Stimulated activated CD4-positive, alpha-beta T cell treated with anti-CD3 and anti-CD28 coated beads, TNF-alpha, amount 100 ng/mL, for 48 hours (primary cell): Measurements from ENCODE around the gene SHC1.
A peak's percentile ranks its signal among the peaks of the same experiment; 100 is the strongest.

Experiments
- DNase-seq, 3 donors: peaks; one replicate each; pipeline ENCODE4 v3.0.0-alpha.2; 2020; ENCODE audit warnings: low read depth in 3 of 3

The SHC1 gene

DNA sequence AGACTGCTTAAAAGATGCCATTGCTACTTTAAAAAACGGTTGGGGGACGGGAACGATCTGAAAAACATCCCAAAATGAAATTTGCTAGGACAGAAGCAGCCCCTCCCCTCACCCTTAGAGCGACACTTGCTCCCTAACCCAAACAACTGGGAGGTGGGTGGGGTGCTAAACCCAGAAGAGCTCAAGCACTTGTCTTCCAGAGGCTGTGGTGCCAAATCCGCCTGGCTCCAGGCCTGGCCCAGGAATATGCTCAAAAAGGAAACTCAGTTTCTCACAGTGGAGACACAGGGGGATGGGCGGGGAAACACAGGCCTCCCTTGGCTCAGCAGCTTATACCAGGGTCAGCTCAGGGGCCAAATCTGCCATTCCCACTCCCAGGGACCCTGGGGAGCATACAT, 14.0 kb downstream of the SHC1 start:
- DNase-seq: no peak

DNA sequence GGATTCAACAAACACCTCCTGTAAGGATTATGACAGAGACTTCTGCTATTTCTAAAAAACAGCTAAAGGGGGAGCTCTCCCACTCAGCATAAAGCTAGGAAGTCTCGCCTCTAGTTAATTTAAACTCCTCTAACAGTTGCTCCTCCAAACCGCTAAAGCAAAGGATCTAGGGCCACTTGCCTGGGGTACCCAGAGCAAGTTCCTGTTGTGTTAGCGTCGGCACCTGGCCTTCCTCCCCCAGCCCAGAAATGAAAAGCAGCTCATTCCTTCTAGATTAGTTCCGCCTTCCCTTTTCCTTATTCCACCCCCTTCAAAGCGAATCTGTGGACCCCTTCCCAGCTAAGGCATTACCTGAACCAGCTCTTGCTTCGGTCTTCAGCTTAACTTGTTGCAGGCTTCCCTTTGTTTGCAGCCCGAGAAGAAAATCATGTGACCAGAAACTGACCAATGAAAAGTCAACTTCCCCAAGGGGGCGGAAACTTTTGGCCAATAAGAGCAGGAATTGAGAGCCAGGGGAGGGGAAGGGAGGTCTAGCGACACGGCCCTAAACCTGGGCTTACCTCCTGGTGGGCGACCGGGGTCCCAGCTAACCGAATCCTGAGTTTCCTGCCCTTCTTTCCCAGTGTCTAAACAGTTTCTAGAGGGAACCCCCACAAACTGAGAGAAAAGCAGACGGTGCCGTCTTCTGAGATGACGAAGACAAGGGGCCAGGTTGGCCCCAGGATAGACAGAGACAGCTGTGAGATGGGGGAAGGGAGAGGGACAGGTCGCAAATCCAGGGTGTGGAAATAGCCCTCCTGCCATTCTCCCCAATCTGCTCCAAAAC, 14.6 kb downstream of the SHC1 start, which contains the start of gene PBXIP1:
Gene PBXIP1, minus strand, starts transcription at position 382 of the 826 bp plus-strand sequence. CDS start 2,378 bp downstream, outside the sequence.
- DNase-seq: peak; percentile 53 to 66 (median 55)

DNA sequence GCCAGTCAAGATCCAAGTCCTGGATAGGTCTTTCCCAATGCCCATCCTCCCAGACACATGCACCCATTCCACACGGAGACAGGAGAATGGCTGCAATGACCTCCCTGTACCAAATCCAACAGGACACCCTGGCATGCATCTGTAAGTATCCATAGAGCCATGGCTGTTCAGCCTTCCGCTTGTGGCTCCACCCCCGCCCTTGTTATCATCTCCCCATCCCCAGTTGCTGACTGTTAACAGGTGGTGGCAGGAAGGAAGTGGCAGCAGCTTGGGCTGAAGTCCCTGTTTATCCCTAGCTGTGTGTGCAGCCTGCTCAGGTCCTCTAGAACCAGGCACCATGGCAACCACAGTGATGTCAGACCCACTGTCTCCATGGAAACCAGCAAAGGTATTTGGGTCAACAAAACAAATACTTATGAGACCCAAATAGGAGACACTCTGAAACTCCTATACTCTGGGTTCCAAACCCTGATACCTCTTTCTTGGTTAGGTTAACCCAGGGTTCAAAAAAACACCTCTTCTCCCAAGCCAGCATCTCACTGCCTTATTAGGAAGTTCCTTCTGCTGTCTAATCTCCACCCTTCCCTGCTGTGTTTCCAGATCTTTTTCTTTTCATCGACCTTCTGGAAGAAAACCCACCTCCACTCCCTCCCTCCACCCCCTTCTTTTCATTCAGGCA, 15.4 kb downstream of the SHC1 start:
- DNase-seq: peak; percentile 64 to 79 (median 70)

DNA sequence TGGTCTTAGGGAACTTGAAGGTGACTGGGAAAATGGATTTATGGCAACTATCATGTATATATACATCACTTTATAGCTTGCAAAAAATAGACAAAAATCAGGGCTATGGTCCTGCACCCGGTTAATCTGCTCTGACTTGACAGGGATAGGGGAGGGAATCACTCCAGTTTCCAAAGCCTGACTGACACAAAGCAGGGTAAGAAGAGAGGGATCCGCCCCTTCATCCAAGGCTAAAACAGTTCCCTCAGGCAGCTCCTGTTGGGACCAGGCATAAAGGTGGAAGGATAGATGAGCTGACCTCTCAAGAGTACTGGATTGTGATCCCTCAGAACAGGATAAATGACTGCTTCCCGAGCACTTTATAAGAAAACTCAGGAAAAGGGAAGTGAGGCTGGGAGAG, 16.0 kb downstream of the SHC1 start:
- DNase-seq: no peak

DNA sequence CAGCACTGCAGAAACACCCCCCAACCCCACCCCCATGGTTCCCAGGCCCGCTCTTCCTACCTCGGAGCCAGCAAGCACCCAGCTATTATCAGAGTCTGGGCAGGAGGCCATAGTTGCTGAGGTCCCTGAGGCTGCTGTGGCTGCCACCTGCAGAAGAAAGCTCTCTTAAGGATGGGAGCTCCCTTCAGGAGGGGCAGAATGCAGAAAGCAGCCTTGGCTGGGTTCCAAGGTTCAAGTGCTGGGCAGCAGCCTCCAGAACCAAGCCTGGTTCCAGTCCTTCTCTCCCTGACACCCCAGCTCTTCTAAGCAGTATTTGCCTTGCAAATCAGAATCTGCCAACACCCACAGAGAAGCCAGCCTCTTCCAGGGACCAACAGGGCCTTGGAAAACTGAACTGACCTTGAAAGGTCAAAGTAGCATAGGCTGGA, 16.9 kb downstream of the SHC1 start:
- no peak for DNase-seq

DNA sequence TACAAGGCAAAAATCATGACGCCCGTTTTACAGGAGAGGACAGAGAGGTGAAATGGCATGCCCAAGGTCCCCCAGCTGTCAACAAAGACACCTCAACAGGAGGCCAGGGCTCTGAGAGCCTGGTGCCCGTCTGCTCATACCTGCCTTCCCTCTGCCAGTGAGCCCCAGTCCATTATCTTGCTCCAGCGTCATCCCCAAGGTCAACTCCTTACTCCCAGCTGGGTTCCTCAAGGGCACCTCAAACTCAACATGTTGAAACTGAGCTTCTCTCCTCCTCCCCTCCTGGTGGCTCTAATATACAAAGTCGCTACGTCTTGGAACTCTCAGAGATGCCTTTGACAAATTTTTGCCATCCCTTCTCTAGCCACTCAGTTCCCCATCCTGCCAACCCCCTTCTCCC, 17.9 kb downstream of the SHC1 start:
- DNase-seq: no peak

DNA sequence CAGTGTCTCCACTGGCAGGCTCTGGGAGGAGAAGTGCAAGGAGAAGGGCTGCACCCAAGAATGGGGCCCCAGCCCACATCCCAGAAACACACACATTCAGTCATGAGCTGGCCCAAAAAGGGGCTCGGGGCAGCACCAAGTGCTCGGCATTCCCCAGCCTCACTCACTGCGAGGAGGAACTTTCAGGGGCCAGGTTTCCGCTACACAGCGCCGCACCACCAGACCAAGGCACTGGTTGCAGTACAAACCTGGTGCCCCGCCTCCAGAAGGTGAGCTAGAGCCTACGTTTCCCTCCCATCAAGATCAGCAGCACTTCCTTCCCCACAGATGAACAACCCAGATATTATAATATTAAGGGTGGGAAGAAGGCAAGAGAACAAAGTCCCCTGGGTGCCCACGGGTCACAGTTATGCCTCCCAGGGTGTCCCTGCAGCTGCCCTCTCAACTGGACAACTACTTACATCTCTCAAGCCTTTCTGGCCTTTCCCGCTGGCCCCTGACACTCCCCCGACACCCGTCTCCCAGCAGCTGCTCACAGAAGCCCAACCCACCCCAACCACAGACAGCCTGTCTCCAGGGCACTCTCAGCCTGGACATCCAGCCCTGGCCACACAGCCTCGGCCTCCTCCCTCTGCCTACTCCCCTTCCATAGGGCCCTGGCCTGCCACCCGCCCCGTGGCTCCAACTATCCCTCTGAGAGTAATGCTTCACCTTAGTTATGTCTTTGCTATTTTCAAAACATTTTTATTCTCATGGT, 18.5 kb downstream of the SHC1 start:
- DNase-seq: peak in 2 of 3 donors; percentile 41 to 44

DNA sequence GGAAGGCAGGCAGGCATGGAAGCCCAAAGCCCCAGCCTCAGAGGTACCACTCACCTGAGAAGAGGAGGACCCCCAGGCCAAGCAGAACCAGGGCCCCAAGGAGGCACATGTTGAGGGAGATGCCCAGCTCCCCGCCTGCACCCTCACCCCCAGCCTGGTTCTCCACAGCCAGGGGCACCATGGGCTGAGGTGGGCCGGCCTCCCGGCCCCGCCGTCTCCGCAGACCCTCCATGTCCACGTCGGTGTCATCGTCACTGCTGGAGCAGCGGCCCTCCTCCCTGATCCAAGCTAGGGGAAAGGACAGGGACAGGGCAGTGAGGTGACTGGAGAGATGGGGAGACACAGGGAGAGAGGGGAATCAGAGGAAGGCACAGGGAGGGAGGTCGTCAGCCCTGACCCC, 22.5 kb downstream of the SHC1 start:
- DNase-seq: no peak

DNA sequence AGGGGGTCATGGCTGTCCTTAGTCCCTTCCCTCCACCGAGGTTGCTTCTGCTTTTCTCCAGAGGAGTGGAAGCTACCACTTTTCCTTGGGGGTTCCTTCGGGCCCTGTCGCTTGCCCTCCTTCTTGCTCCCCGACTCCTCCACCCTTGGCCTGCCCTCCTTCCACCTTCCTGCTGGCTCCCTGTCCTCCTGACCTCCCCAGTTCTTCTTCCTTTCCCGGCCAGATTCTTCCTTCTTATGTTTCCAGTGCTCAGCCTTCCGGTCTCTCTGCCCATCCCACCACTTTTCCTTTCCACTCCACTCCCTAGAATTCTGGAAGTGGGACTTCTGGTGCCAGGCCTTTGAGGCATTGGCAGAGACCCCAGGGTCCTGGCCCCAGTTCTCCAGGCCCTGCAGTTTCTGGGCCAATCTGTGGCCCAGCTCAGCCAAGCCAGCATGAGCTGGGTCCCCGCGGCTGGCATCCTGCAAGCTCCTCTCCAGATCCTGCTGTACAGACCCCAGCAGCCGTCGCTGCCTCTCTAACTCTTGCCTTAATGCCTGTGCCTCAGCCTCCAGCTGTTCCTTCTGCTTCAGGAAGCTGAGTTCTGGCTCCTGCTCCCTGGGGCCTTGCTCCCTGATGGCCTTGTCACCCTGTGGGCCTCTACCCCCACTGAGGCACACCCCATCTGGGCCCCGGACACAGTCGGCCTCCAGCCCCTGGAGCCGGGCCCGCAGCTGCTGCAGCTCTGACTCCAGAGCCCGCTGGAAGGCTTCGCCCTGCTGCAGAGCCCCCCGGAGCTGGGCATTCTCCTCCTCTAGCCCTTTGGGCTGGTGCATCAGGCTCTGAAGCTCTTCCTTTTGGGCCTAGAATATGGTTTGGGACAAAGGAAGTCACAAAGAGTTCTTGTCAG, 24.3 kb downstream of the SHC1 start:
- DNase-seq: no peak

DNA sequence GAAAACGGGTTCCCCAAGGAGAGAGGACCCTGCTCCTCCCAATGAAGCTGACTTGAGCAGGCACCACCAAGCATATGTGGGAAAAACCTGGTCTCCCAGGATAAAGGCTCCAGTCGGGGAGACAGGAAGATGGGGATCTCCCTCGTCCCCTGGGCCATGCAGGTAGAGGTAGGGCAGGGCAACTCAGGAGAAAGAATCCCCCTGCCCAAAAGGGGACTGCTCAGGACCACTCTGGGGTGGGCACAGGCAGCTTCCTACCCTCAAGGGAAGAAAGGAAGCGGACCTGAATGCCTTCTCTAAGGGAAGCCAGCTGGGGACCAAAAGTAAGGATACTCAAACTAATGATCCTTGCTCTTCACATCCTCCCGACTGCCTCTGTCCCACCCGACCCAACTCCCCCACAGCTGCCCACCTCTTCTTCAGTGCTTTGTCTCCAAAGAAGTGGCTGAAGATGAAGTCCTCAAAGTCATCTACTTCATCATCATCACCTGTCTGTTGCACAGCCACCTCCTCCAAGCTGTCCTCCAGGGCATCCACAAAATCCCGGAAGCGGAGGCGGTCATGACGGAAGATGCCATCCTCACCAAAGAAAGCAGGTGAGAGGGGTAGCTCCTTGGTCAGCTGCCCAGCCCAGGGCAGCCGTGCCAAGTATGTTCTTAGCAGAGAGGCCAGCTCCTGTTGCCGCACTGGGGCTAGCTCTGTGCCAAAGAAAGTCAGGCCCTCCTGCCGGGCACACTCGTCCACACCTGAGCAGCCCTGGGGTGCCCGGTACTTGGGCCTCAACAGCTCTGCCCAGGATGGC, 25.2 kb downstream of the SHC1 start:
- no peak for DNase-seq

DNA sequence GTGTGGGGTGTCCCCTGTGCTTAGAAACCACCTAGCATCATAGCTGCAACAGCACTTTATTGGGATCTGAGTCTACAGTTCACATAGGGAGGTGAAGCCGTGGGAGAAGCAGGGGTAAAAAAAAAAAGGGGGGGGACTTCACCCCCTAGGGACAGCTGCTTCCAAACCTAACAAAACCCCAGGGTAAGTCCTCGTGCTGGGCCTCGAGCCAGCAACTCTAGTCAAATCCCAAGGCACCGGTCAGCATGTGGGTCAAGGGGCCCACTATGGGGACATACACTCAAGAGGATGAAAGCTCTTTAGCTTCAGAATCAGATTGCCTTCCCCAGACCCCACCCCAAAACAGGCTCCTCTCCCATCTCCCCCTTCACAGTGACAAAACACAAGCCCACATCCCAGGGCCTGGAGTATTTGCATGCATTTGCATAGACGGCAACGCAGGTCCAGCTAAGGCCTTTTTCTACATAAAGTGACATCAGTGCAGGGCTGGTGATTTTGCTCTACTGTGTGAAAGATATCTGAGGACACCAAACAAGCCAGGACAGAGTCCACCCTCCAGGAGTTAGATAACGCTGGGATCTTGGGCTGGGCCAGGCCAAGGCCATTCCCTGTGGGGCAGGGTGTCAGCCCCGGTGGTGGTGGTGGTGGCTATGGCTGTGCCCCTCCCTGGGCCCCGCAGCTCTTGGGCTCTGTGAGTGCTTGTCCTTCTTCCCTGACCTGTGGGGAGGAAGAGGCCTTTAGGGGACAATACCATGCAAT, 26.0 kb downstream of the SHC1 start:
- DNase-seq: no peak

DNA sequence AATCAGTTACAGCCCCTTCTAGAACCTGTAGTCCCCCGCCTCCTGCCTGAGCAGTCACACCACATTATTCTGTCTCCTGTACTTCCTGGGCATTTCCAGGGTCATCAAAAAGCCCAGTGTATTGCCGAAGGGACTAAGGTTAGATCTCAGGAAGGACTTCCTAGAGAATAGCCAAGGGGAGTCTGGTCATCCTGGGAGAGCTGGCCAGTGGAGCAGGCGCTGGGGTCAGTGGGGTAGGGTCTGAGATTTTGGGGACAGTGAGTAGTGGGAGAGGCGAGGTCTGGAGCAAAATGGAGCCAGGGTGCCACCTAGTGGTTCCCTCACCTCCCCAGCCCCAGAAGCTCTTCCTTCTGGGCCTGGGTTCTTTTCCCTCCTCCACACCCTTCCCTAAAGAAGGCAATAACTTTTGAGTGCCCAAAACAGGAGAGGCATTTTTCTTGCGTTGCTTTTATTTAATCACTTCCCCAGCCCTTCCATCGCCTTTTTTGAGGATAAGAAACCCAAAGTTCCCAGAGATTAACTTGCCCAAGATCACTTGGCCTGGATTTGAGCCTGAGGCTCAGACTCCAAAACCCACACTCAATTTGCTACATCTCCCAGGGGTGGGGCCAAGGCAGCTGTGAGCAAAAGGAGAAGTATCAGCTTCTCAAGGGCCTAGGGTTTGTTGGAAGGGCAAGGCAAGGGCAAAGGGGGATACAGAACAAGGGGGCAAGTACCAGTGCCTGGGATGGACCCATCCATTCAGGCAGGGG, 26.7 kb downstream of the SHC1 start:
- DNase-seq: peak in 1 of 3 donors; percentile 43

DNA sequence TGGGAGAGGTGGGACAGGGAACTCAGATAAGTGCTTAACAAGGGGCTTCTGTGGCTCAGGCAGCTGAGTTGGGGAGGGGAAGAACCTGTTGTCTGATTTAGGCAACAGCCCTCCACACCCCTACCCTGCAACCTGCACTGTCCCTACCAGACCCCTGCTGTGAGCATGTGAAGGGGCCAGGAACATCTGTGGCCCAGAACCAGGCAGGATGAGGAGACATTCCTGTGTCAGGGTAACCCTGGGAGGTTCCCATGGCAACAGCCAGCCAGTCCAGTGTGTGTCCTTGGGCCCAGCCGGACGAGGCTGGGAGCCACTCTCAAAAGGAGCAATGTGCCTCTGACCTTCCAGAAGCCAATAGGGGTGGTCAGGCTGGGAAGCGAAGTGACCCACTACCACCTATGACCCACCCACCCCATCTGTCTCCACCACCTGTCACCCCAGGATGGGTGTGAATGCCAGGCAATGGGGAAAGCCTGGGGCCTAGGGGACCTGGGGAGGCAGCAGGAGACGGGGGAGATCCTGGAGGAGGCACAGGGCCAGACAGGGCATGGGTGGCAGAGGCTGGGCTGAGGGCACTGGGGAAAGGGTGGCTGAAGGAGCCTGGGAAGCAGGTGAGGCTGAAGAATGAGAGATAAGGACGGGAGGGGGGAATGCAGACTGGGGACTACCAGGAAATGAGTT, 29.1 kb downstream of the SHC1 start:
- DNase-seq: no peak

DNA sequence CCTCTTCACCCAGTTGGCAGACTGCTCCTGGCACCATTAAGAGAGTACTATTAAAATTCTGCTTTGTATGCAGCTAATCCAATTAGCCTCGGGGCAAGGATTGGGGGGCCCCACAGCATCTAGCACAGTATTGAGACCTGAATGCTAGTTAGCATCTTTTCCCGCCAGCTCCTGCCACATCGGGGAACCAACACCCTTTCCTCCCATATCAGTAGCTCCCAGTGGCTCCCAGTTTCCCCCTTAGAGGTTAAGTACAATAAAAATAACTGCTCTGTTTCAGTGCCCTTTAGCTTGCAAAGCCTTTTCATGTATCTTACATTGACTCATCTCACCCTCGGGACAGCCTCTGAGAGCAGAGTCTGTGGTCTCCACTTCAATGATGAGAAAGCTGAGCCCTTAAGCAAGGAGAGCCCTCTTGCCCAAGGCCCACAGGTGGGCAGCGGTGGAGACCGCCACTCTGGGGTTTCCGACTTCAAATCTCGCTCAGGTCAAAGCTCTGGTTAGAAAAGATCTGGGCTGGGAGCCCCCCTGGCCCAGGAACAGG, 29.8 kb downstream of the SHC1 start:
- DNase-seq: no peak

DNA sequence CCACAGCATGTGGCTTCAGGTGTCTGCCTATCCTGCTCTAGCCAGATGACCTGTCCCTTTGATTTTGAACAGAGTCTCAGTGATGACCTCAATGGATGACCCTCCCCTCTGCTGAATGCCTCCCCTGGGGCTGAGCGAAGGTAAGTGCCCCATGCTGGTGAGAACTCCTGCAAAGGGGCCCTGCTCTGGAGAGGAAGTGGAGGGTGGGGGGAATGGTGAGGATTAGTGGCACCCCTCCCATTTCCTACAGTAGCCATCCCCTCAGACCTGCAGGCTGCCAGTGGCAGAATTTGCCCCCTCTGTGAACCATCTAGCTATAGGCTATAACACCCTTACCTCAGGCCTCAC, 30.4 kb downstream of the SHC1 start:
- DNase-seq: no peak

DNA sequence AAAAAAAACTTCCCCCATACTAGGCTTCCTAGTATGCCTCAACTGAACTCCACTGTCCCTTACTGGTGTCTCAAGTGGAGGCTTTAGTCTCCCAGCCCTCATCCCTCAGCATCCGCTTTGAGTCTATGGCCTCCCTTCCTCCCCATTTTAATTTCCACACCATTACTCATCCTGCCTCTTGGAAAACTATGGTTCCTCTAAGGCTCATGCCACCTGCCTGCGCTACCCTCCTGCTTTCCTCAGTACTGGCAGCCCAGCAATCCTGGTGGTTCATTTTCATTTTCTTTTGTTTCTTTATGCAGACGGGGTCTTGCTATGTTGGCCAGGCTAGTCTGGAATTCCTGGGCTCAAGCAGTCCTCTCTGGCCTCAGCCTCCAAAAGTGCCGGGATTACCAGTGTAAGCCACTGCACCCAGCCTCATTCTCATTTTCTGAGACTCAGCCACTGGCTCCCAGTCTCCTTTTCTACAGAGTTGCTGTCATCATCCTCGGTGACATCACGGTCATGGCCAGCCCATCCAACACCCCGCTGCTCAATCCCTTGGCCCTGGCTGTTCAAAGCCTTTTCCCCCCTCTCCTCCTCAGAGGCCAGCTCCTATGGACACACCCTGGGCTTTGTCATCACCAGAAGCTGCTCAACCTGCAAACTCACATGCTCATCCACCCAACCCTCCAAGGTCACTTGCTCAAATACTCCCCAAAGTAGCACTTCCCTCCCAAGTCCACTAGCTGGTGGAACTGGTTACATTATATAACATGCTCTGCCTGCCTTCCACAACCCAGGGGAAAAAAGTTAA, 31.7 kb downstream of the SHC1 start:
- no peak for DNase-seq

DNA sequence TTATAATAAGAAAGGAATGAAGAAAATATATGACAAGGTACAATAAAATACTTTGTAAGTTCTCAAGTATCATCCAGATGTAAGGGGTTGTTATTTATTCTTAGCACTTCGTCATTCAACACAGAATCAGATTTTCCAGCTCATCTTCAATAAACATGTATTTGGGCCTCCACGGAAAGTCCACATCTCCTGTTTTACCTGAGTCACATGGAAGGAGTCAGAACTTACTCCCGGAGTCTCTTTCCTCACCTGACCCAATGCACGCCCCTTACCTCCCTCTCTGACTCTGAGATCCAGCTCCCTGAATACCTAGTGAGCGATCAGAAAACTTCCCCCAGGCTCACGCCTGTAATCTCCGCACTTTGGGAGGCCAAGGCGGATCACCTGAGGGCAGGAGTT, 32.6 kb downstream of the SHC1 start:
- DNase-seq: no peak
